ENCODE data around the gene TLN1. TPM values are rescaled to one million over a fixed set of nuclear protein-coding genes. Genes with fewer than 3 reads are reported as not detected.
A peak's percentile ranks its signal among the peaks of the same experiment; 100 is the strongest.

The TLN1 gene
- total RNA-seq, 1 experiment from 2014 or later = 99.5 TPM

GRCh38 chr9:35664531-35665470 is 67.2 kb downstream of the TLN1 start, which contains the start of gene ARHGEF39:
Gene ARHGEF39 (minus strand): TSS chr9:35665195. CDS start chr9:35665169, 26 bp downstream.
- DNase-seq (ENCODE audit: low spot score) = peak; percentile 86

- no peak for DNase-seq (ENCODE audit: low spot score)
These were observed 69.6 kb downstream of the TLN1 start for GRCh38 chr9:35662437-35662836.

GRCh38 chr9:35661756-35662350 is 70.1 kb downstream of the TLN1 start:
- no peak for DNase-seq (ENCODE audit: low spot score)

- peak; percentile 56 for DNase-seq (ENCODE audit: low spot score)
These were observed 71.0 kb downstream of the TLN1 start for GRCh38 chr9:35660966-35661415.

- no peak for DNase-seq (ENCODE audit: low spot score)
These were observed 72.7 kb downstream of the TLN1 start for GRCh38 chr9:35659340-35659739.

- DNase-seq (ENCODE audit: low spot score) = peak; percentile 34
These were observed 73.1 kb downstream of the TLN1 start for GRCh38 chr9:35658968-35659220.

- peak; percentile 92 for DNase-seq (ENCODE audit: low spot score)
These were observed 73.6 kb downstream of the TLN1 start, which contains the start of gene CCDC107 for GRCh38 chr9:35658137-35658967. Gene CCDC107 (plus strand): TSS chr9:35658292. CDS start chr9:35658380, 88 bp downstream.

- DNase-seq (ENCODE audit: low spot score) = peak; percentile 97
These were observed 74.4 kb downstream of the TLN1 start, which contains the start of gene RMRP for GRCh38 chr9:35657546-35658136. Gene RMRP (minus strand): TSS chr9:35658019.

- no peak for DNase-seq (ENCODE audit: low spot score)
These were observed 75.0 kb downstream of the TLN1 start for GRCh38 chr9:35656831-35657545.

- no peak for DNase-seq (ENCODE audit: low spot score)
These were observed 75.6 kb downstream of the TLN1 start for GRCh38 chr9:35656348-35656747.

GRCh38 chr9:35653611-35654010 is 78.4 kb downstream of the TLN1 start:
- DNase-seq (ENCODE audit: low spot score) = no peak

GRCh38 chr9:35652829-35653209 is 79.2 kb downstream of the TLN1 start:
- DNase-seq (ENCODE audit: low spot score) = no peak

GRCh38 chr9:35651956-35652828 is 79.8 kb downstream of the TLN1 start:
- DNase-seq (ENCODE audit: low spot score) = peak; percentile 14

GRCh38 chr9:35650341-35651158 is 81.4 kb downstream of the TLN1 start, which contains the start of gene SIT1:
Gene SIT1 (minus strand): TSS chr9:35650931. CDS start chr9:35650853, 78 bp downstream.
- no peak for DNase-seq (ENCODE audit: low spot score)

GRCh38 chr9:35649431-35650340 is 82.3 kb downstream of the TLN1 start:
- DNase-seq (ENCODE audit: low spot score) = no peak

Data from HT-29 (cell line).